GM12801 (cell line): ENCODE results near the gene PTTG1IP.

ENCODE experiments used
- TF ChIP-seq, protein P1 (sequence below): IDR thresholded peaks from one replicate; pipeline ENCODE4 v1.5.1; 2011; ENCODE audit warnings: control low read depth; ENCODE audit not compliant: insufficient read length; ENCODE audit errors: extremely low read depth

Gene PTTG1IP

DNA sequence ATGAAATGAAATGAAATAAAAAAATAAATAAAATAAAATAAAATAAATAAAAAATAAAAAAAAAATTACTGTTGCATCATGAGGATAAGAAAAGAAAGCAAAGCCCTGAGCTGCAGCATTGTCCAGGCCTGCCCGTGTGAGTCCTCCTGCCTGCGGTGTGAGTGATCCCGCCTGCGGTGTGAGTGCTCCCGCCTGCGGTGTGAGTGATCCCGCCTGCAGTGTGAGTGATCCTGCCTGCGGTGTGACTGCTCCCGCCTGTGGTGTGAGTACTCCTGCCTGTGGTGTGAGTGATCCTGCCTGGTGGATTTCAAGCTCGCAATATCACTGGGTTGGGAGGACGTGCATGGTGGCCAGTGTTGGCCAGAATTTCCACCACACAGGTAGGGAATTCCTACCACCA is 22.4 kb upstream of the PTTG1IP start:
- TF ChIP-seq, protein P1, sequence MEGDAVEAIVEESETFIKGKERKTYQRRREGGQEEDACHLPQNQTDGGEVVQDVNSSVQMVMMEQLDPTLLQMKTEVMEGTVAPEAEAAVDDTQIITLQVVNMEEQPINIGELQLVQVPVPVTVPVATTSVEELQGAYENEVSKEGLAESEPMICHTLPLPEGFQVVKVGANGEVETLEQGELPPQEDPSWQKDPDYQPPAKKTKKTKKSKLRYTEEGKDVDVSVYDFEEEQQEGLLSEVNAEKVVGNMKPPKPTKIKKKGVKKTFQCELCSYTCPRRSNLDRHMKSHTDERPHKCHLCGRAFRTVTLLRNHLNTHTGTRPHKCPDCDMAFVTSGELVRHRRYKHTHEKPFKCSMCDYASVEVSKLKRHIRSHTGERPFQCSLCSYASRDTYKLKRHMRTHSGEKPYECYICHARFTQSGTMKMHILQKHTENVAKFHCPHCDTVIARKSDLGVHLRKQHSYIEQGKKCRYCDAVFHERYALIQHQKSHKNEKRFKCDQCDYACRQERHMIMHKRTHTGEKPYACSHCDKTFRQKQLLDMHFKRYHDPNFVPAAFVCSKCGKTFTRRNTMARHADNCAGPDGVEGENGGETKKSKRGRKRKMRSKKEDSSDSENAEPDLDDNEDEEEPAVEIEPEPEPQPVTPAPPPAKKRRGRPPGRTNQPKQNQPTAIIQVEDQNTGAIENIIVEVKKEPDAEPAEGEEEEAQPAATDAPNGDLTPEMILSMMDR, result no peak

DNA sequence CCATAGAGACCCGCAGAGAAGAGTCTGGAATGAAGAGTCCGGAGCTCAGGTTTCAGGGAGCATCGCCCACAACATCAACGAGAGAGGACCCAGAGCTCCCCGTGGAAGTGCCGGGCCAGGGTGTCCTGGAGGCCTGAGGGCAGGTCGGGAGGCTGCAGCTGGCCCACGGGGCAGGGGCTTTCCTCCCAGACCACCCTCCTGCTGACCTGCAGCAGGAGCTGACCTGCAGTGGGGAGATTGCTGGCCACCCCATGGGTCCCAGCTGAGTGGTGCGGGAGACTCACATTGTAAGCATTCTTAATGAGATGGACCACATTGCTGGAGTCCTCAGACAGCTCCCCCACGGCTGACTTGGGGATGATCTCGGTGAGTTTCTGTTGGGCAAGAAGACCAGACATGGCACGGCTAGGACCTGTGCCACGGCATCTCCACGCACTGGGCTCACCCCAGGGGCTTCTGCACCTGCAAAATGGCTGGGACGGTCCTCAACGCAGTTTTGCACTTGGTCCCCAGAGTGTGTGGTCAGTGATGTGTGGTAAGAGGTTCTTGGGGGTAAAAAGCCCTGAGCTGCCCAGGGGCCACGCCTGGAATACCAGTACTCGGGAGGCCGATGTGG is 21.3 kb upstream of the PTTG1IP start:
- TF ChIP-seq, protein P1, result no peak

DNA sequence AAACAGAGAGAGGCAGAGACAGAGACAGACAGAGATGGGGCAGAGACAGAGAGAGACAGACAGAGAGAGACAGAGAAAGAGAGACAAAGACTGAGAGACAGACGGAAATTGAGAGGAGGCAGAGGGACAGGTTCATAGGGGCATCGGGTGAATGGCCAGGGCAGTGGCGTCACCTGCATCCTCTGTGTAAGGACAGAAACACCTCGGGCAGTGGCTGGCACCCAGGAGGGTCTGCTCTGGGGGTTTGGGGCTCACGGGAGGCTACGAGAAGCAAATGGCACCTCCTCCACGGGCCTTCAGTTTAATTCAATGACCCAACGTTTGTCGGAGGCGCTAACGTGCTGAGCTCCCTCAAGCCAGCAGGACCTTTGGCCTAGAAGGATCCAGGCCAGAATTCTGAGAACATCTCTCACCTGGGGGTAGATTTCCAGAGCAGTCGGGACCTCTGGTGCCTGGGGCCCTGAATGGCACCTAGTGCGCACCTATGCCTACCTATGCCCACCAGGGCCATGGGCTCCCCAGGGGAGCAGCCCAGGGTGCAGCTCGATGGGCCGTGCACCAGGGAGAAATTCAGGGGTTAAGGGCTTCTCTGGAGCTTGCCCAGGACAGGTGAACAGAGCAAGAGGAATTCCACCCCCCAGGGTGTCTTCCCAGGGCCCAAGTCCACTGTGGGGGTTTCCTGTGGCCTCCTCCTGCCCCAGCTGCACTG is 20.6 kb upstream of the PTTG1IP start:
- TF ChIP-seq, protein P1, result no peak

DNA sequence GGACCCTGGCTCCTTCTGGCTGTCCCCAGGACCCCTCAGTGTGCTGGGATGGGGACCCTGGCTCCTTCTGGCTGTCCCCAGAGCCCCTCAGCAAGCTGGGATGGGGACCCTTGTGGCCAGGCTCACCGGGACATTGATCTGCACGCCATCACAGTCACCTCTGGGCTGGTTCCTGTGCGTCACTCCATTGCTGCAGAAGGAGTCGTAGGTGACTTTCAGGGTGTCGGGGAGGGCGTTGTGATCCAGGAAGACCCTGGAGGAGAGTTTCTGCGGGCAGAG is 19.7 kb upstream of the PTTG1IP start:
- TF ChIP-seq, protein P1, result no peak

DNA sequence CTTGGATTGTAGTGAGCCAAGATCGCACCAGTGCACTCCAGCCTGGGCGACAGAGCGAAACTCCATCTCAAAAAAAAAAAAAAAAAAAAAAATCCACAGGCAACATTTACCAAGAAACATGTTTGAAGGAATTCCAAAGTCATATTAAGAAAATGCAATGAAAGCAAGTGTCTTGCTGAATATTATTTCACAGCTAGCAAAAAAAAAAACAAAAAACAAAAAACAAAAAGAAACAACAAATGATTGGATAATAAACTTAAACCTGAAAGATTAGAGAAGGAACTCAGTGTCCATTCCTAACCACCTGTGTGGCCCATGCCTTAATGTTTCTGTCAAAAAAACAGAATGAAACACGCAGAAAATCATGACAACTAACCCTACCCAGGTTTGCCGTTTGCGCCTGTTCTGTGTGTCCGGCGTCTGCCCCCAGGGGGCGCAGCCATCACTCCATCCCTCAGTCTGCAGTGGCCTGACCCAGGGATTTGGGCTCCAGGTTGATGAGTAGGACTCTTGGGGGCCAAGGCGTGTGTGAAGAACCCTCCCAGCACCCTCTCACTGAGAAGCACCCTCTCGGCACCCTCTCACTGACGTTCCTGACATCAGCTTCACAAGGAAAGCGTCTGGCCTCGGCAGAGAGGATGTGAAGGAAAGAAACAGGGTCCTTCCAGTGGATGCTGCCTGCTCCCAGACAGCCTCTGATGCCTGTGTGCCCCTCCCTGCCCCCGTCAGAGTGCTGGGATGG is 19.2 kb upstream of the PTTG1IP start:
- TF ChIP-seq, protein P1, result peak; percentile 64

DNA sequence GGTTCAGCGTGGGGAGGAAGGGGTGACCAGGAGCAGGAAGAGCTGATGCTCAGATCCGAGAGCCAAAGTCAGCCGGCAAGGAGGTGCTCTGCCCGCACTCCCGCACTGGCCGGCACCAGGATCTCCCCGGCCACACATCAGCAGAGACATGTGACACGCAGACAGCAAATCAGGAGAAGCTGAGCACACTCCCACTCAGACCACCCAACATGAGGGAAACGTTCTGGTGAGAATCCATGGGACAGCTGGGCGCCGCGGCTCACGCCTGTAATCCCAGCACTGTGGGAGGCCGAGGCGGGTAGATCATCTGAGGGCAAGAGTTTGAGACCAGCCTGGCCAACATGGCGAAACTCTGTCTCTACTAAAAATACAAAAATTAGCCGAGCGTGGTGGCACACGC is 18.6 kb upstream of the PTTG1IP start:
- TF ChIP-seq, protein P1, result no peak

DNA sequence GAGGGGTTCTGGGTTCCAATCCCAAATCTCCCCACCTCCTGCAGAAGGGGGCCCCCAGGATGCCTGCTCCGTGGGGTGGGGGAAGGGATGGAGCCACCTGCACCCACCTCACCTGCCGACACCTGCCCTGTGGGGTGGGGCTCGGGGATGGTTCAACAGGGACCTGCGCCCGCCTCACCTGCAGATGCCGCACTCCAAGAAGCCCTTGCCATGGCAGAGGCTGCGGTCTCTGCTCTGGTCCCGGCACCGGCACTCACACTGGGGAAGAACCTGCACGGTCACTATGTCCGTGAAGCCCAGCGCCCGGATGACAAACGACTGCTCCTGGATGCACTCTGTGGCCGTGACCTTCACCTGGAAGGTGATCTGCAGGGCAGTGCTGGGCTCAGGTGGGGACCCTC is 18.1 kb upstream of the PTTG1IP start:
- TF ChIP-seq, protein P1, result no peak
